HepG2 (cell line): ENCODE data around the gene NUP133. TPM values are rescaled to one million over a fixed set of nuclear protein-coding genes. Genes with fewer than 3 reads are reported as not detected.

Experiments
- ATF7 ChIP-seq, 2 experiments: fragments of 450-650 bp in 1 of 2; sonication (generic) in 1 of 2; formaldehyde crosslinking in 1 of 2; IDR thresholded peaks; 2 replicates each; pipeline versions ENCODE4 v1.4.0 to v1.6.1; 2016 to 2020; ENCODE audit warnings: antibody characterized with exemption in 1 of 2, mild to moderate bottlenecking in 1 of 2, missing genetic modification reagents in 1 of 2
- ATRX ChIP-seq: sonication (generic); formaldehyde crosslinking; IDR thresholded peaks from 2 replicates; pipeline ENCODE4 v1.4.0; 2020; ENCODE audit warnings: missing genetic modification reagents, borderline replicate concordance
- GTF2F1 ChIP-seq: fragments of 150-350 bp; IDR thresholded peaks from 2 replicates; pipeline ENCODE4 v1.6.1; 2014; ENCODE audit warnings: low read length
- NAIF1 ChIP-seq: sonication (generic); formaldehyde crosslinking; IDR thresholded peaks from 2 replicates; pipeline ENCODE4 v1.5.0; 2020; ENCODE audit warnings: mild to moderate bottlenecking, missing genetic modification reagents, borderline replicate concordance
- NONO ChIP-seq, 2 experiments: fragments of 450-650 bp in 1 of 2; sonication (generic) in 1 of 2; formaldehyde crosslinking in 1 of 2; IDR thresholded peaks in 1 of 2; conservative IDR thresholded peaks in 1 of 2; 2 replicates each; pipeline versions ENCODE4 v1.6.1 to v1.8.0; 2017 to 2022; ENCODE audit warnings: mild to moderate bottlenecking in 1 of 2, missing genetic modification reagents in 1 of 2, moderate library complexity in 1 of 2
- POLR2A ChIP-seq, 2 experiments: IDR thresholded peaks; 2 replicates each; pipeline ENCODE4 v1.6.1; 2011; ENCODE audit warnings: low read depth in 2 of 2, low read length in 2 of 2, mild to moderate bottlenecking in 1 of 2, moderate library complexity in 1 of 2; ENCODE audit not compliant: insufficient read depth in 1 of 2
- RCOR2 ChIP-seq: IDR thresholded peaks from 2 replicates; pipeline ENCODE4 v1.6.1; 2016; ENCODE audit warnings: missing biosample characterization, missing genetic modification reagents
- ZEB1 ChIP-seq: IDR thresholded peaks from 2 replicates; pipeline ENCODE4 v1.6.1; 2012; ENCODE audit warnings: mild to moderate bottlenecking, low read depth, inconsistent platforms; ENCODE audit not compliant: insufficient replicate concordance
- ZNF235 ChIP-seq: sonication (generic); formaldehyde crosslinking; IDR thresholded peaks from 2 replicates; pipeline ENCODE4 v1.8.1; 2023; ENCODE audit warnings: mild to moderate bottlenecking, missing genetic modification reagents, borderline replicate concordance
- ZNF253 ChIP-seq: sonication (generic); formaldehyde crosslinking; IDR thresholded peaks from 2 replicates; pipeline ENCODE4 v1.8.0; 2022; ENCODE audit warnings: mild to moderate bottlenecking, missing genetic modification reagents, borderline replicate concordance
- ZNF33B ChIP-seq: sonication (generic); formaldehyde crosslinking; IDR thresholded peaks from 2 replicates; pipeline ENCODE4 v1.5.1; 2020; ENCODE audit warnings: mild to moderate bottlenecking, missing genetic modification reagents
- ZNF589 ChIP-seq: sonication (generic); formaldehyde crosslinking; conservative IDR thresholded peaks from 2 replicates; pipeline ENCODE4 v1.8.0; 2022; ENCODE audit warnings: mild to moderate bottlenecking, moderate library complexity, missing genetic modification reagents
- ZNF672 ChIP-seq: sonication (generic); formaldehyde crosslinking; IDR thresholded peaks from 2 replicates; pipeline ENCODE4 v1.8.1; 2022; ENCODE audit warnings: missing genetic modification reagents
- polyA plus RNA-seq, 8 experiments: library from polyadenylated mRNA; depleted of rRNA in 3 of 8; stranded (reverse) in 7 of 8; unstranded in 1 of 8; fragments of >200 nt; fragmentation: Illumina TruSeq in 4 of 8; extraction: Trizol in 4 of 8; gene quantifications; 2 replicates each; pipeline versions ENCODE4 v1.2.1 to v1.2.3, GENCODE V29; 2011 to 2016; ENCODE audit warnings: low read depth in 4 of 8, missing spikeins in 1 of 8, mixed read lengths in 1 of 8; ENCODE audit not compliant: insufficient read depth in 1 of 8
- total RNA-seq, 5 experiments: library from RNA; depleted of rRNA; stranded (reverse); fragments of >200 nt; fragmentation: Illumina TruSeq; extraction: Trizol; gene quantifications; 2 replicates each; pipeline ENCODE4 v1.2.3, GENCODE V29; 2016; ENCODE audit warnings: low read depth in 1 of 5
- TF ChIP-seq, protein P1 (sequence below): IDR thresholded peaks from 2 replicates; pipeline ENCODE4 v1.6.1; 2016; ENCODE audit warnings: control low read depth
- TF ChIP-seq, protein P2 (sequence below), 2 experiments: fragments of 450-650 bp in 1 of 2; sonication (generic) in 1 of 2; formaldehyde crosslinking; IDR thresholded peaks; 2 replicates each; pipeline versions ENCODE4 v1.5.0 to v1.8.0; 2020 to 2022; ENCODE audit warnings: mild to moderate bottlenecking in 1 of 2, missing genetic modification reagents in 1 of 2
- TF ChIP-seq, protein P3 (sequence below): sonication (generic); formaldehyde crosslinking; IDR thresholded peaks from 2 replicates; pipeline ENCODE4 v1.9.0; 2022; ENCODE audit warnings: low read depth, missing genetic modification reagents
- TF ChIP-seq, protein P4 (sequence below): sonication (generic); formaldehyde crosslinking; IDR thresholded peaks from 2 replicates; pipeline ENCODE4 v1.4.0; 2020; ENCODE audit warnings: missing genetic modification reagents, borderline replicate concordance
- TF ChIP-seq, protein P5 (sequence below): IDR thresholded peaks from 2 replicates; pipeline ENCODE4 v1.6.1; 2016; ENCODE audit warnings: missing biosample characterization, missing genetic modification reagents, low read depth

The NUP133 gene
- total and polyA plus RNA-seq, 2 of the 13 experiments (the other 11 are each of a cell fraction or from before 2014, with no cell fraction given), result 17.7 to 45.6 TPM

DNA sequence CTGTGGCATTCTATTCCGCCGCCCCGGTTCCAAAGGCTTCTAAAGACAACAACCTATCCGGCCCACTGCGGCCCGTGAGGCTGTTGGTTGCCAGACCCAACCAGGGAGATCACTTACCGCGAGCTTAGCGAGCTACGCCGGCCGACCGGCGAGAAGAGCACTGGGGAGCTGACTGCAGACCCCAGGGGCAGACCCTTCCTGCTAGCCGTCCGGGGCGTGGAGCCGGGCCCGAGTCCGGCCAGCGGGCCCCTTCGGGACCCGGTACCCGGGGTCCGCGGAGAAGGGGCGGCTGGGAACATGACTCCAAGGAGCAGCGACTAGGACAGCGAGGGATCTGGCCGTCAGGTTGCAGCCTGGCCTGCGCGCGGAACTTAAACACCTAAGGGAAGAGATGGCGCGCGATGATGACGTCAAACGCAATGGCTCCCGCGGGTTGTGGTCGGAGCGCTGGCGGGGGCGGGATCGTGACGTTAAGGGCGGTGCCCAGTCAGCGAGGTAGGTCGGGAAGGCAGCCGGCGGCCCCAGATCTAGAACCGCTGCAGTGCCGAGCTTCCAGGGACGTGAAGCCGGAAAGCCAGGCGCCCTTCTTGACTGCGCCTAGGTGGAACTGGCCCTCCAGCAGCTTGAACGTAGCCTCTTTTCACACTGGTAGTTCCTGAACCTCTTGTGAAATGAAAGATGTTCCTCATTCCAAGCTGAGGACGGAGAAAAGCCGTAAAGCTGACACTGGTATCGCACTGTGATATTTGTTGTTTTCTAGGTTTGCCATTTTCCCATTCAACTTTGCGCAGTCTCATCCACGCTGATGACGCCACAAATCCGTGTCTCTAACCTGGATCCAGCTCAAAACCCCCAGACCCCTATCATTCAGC, at the start of gene NUP133 (continued):
- TF ChIP-seq, protein P1, sequence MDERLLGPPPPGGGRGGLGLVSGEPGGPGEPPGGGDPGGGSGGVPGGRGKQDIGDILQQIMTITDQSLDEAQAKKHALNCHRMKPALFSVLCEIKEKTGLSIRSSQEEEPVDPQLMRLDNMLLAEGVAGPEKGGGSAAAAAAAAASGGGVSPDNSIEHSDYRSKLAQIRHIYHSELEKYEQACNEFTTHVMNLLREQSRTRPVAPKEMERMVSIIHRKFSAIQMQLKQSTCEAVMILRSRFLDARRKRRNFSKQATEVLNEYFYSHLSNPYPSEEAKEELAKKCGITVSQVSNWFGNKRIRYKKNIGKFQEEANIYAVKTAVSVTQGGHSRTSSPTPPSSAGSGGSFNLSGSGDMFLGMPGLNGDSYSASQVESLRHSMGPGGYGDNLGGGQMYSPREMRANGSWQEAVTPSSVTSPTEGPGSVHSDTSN (CRISPR knock-in tag), result no peak
- no peak for TF ChIP-seq ZNF253 (CRISPR knock-in tag)
- peak; percentile 64 for TF ChIP-seq ZEB1
- TF ChIP-seq ZNF235, result no peak
- no peak for TF ChIP-seq ATRX
- TF ChIP-seq NAIF1 (CRISPR knock-in tag), result 0 out of 2 replicates have a peak, but pooled peaks have one; percentile 54
- TF ChIP-seq GTF2F1, result no peak; the same call in 1 of the 2 replicates
- no peak for TF ChIP-seq ZNF672
- TF ChIP-seq, protein P2, sequence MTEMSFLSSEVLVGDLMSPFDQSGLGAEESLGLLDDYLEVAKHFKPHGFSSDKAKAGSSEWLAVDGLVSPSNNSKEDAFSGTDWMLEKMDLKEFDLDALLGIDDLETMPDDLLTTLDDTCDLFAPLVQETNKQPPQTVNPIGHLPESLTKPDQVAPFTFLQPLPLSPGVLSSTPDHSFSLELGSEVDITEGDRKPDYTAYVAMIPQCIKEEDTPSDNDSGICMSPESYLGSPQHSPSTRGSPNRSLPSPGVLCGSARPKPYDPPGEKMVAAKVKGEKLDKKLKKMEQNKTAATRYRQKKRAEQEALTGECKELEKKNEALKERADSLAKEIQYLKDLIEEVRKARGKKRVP (CRISPR knock-in tag; IDR thresholded peaks at IDR 0.05), result peak in 1 of 2 experiments; percentile 77; a peak in 1 of 4 replicates
- TF ChIP-seq, protein P3, sequence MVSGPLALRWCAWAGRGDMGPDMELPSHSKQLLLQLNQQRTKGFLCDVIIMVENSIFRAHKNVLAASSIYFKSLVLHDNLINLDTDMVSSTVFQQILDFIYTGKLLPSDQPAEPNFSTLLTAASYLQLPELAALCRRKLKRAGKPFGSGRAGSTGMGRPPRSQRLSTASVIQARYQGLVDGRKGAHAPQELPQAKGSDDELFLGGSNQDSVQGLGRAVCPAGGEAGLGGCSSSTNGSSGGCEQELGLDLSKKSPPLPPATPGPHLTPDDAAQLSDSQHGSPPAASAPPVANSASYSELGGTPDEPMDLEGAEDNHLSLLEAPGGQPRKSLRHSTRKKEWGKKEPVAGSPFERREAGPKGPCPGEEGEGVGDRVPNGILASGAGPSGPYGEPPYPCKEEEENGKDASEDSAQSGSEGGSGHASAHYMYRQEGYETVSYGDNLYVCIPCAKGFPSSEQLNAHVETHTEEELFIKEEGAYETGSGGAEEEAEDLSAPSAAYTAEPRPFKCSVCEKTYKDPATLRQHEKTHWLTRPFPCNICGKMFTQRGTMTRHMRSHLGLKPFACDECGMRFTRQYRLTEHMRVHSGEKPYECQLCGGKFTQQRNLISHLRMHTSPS (CRISPR knock-in tag), result no peak
- TF ChIP-seq, protein P4, sequence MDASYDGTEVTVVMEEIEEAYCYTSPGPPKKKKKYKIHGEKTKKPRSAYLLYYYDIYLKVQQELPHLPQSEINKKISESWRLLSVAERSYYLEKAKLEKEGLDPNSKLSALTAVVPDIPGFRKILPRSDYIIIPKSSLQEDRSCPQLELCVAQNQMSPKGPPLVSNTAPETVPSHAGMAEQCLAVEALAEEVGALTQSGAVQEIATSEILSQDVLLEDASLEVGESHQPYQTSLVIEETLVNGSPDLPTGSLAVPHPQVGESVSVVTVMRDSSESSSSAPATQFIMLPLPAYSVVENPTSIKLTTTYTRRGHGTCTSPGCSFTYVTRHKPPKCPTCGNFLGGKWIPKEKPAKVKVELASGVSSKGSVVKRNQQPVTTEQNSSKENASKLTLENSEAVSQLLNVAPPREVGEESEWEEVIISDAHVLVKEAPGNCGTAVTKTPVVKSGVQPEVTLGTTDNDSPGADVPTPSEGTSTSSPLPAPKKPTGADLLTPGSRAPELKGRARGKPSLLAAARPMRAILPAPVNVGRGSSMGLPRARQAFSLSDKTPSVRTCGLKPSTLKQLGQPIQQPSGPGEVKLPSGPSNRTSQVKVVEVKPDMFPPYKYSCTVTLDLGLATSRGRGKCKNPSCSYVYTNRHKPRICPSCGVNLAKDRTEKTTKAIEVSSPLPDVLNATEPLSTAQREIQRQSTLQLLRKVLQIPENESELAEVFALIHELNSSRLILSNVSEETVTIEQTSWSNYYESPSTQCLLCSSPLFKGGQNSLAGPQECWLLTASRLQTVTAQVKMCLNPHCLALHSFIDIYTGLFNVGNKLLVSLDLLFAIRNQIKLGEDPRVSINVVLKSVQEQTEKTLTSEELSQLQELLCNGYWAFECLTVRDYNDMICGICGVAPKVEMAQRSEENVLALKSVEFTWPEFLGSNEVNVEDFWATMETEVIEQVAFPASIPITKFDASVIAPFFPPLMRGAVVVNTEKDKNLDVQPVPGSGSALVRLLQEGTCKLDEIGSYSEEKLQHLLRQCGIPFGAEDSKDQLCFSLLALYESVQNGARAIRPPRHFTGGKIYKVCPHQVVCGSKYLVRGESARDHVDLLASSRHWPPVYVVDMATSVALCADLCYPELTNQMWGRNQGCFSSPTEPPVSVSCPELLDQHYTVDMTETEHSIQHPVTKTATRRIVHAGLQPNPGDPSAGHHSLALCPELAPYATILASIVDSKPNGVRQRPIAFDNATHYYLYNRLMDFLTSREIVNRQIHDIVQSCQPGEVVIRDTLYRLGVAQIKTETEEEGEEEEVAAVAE (CRISPR knock-in tag), result peak; percentile 55; the same call in 1 of the 2 replicates
- TF ChIP-seq ATF7 (IDR thresholded peaks at IDR 0.05), result peak; percentile 87
- no peak for TF ChIP-seq ATF7 (CRISPR knock-in tag; IDR thresholded peaks at IDR 0.05)
- TF ChIP-seq RCOR2, result no peak
- peak; percentile 93 to 96 for TF ChIP-seq POLR2A (IDR thresholded peaks at IDR 0.05; ENCODE audit: insufficient read depth in 1 of 2, low read depth in 2 of 2, low read length in 2 of 2)
- TF ChIP-seq NONO (IDR thresholded peaks at IDR 0.05), result no peak
- peak; percentile 93 for TF ChIP-seq NONO (CRISPR knock-in tag; conservative IDR thresholded peaks at IDR 0.05)
- TF ChIP-seq ZNF589, result no peak
- TF ChIP-seq, protein P5, sequence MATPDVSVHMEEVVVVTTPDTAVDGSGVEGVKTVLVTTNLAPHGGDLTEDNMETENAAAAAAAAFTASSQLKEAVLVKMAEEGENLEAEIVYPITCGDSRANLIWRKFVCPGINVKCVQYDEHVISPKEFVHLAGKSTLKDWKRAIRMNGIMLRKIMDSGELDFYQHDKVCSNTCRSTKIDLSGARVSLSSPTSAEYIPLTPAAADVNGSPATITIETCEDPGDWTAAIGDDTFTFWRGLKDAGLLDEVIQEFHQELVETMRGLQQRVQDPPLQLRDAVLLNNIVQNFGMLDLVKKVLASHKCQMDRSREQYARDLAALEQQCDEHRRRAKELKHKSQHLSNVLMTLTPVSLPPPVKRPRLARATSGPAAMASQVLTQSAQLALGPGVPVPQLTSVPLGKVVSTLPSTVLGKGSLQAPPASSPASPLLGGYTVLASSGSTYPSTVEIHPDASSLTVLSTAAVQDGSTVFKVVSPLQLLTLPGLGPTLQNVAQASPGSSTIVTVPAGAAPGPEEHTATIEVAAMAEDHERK, result peak; percentile 59; the same call in 1 of the 2 replicates
- no peak; the same call in 1 of the 2 replicates for TF ChIP-seq ZNF33B (CRISPR knock-in tag)
